Amniotic epithelial cell (primary cell): ENCODE measurements around the gene ANKMY2.
"Not testable (repeated sequence)": the region's sequence is repeated elsewhere in the genome, so short reads cannot be mapped to it uniquely, and the experiment has no call there.

Experiments used
- DNase-seq: peaks from one replicate; pipeline ENCODE4 v3.0.0-alpha.2; 2010; ENCODE audit warnings: low read depth

Gene ANKMY2

GRCh38 chr7:16659854-16660497, 14.4 kb upstream of the ANKMY2 start:
- not testable (repeated sequence) for DNase-seq

- DNase-seq: peak; percentile 95
Observed at GRCh38 chr7:16657656-16658279, 12.2 kb upstream of the ANKMY2 start.

GRCh38 chr7:16656141-16656540, 10.6 kb upstream of the ANKMY2 start:
- no peak for DNase-seq

- DNase-seq: no peak
Observed at GRCh38 chr7:16655394-16655793, 9.8 kb upstream of the ANKMY2 start.

GRCh38 chr7:16652888-16653287, 7.3 kb upstream of the ANKMY2 start:
- DNase-seq: no peak

GRCh38 chr7:16652240-16652583, 6.7 kb upstream of the ANKMY2 start:
- no peak for DNase-seq

GRCh38 chr7:16651396-16652239, 6.1 kb upstream of the ANKMY2 start:
- peak; percentile 60 for DNase-seq

GRCh38 chr7:16650266-16650665, 4.7 kb upstream of the ANKMY2 start:
- no peak for DNase-seq

GRCh38 chr7:16649196-16649595, 3.6 kb upstream of the ANKMY2 start:
- DNase-seq: no peak

GRCh38 chr7:16648551-16648950, 3.0 kb upstream of the ANKMY2 start:
- no peak for DNase-seq

- peak; percentile 33 for DNase-seq
Observed at GRCh38 chr7:16647435-16647960, 1.9 kb upstream of the ANKMY2 start.

- no peak for DNase-seq
Observed at GRCh38 chr7:16646472-16647072, 1.0 kb upstream of the ANKMY2 start.

GRCh38 chr7:16644636-16645592, 640 bp downstream of the ANKMY2 start:
- peak; percentile 43 for DNase-seq

- no peak for DNase-seq
Observed at GRCh38 chr7:16644157-16644556, 1.4 kb downstream of the ANKMY2 start.

- no peak for DNase-seq
Observed at GRCh38 chr7:16638282-16639280, 7.0 kb downstream of the ANKMY2 start.

- DNase-seq: no peak
Observed at GRCh38 chr7:16637379-16637778, 8.2 kb downstream of the ANKMY2 start.

GRCh38 chr7:16636555-16637101, 8.9 kb downstream of the ANKMY2 start:
- no peak for DNase-seq

GRCh38 chr7:16634271-16634738, 11.2 kb downstream of the ANKMY2 start:
- no peak for DNase-seq

- DNase-seq: no peak
Observed at GRCh38 chr7:16630654-16631053, 14.9 kb downstream of the ANKMY2 start.

GRCh38 chr7:16627236-16627635, 18.3 kb downstream of the ANKMY2 start:
- peak; percentile 68 for DNase-seq
